GM23338 (cell line): ENCODE data around the gene YOD1. TPM values are rescaled to one million over a fixed set of nuclear protein-coding genes. Genes with fewer than 3 reads are reported as not detected.
A peak's percentile ranks its signal among the peaks of the same experiment; 100 is the strongest.

Source experiments
- ATAC-seq: fragments of 200-7000 bp; cut with Tn5 transposase; 3 replicates; pipeline ENCODE4 v1.9.1; 2020
- DNase-seq: peaks from one replicate; pipeline ENCODE4 v3.0.0-alpha.2; 2015; ENCODE audit warnings: low spot score
- H2AFZ ChIP-seq: fragments of 200-600 bp; sonication (generic); 2 replicates; pipeline ENCODE4 v1.8.0; 2016; ENCODE audit warnings: antibody characterized with exemption, mild to moderate bottlenecking, moderate library complexity
- H3F3A ChIP-seq: fragments of 200-600 bp; sonication (generic); replicated peaks from 2 replicates; pipeline ENCODE4 v1.8.0; 2017; ENCODE audit warnings: antibody characterized with exemption, mixed run types, low read depth
- H3K27ac ChIP-seq: fragments of 200-600 bp; sonication (generic); 2 replicates; pipeline ENCODE4 v1.6.1; 2016; ENCODE audit warnings: low read depth
- H3K27me3 ChIP-seq: fragments of 200-600 bp; sonication (generic); 2 replicates; pipeline ENCODE4 v1.8.0; 2016; ENCODE audit warnings: mild to moderate bottlenecking, mixed run types, moderate library complexity; ENCODE audit not compliant: insufficient read depth
- H3K36me3 ChIP-seq: fragments of 200-600 bp; sonication (generic); 2 replicates; pipeline ENCODE4 v1.8.0; 2016; ENCODE audit warnings: mild to moderate bottlenecking; ENCODE audit not compliant: insufficient read depth
- H3K4me1 ChIP-seq: fragments of 200-600 bp; sonication (generic); 2 replicates; pipeline ENCODE4 v1.8.0; 2016; ENCODE audit warnings: mild to moderate bottlenecking, moderate library complexity; ENCODE audit not compliant: insufficient read depth
- H3K4me2 ChIP-seq: fragments of 200-600 bp; sonication (generic); 2 replicates; pipeline ENCODE4 v1.7.1; 2017; ENCODE audit warnings: mixed run types
- H3K4me3 ChIP-seq: fragments of 200-600 bp; sonication (generic); 2 replicates; pipeline ENCODE4 v1.6.1; 2016; ENCODE audit warnings: mixed run types
- H3K79me2 ChIP-seq: fragments of 200-600 bp; sonication (generic); replicated peaks from 2 replicates; pipeline ENCODE4 v1.8.0; 2017; ENCODE audit warnings: mild to moderate bottlenecking; ENCODE audit not compliant: insufficient read depth
- H3K9me2 ChIP-seq: fragments of 200-600 bp; sonication (generic); 2 replicates; pipeline ENCODE4 v1.8.0; 2017; ENCODE audit not compliant: insufficient read depth
- H4K20me1 ChIP-seq: fragments of 200-600 bp; sonication (generic); replicated peaks from 2 replicates; pipeline ENCODE4 v1.8.0; 2017; ENCODE audit warnings: mild to moderate bottlenecking; ENCODE audit not compliant: insufficient read depth
- H3K27ac Mint-ChIP-seq: 2 replicates; pipeline ENCODE4 v1.8.0; 2020; ENCODE audit warnings: inconsistent platforms, mild to moderate bottlenecking, moderate library complexity, mixed read lengths
- H3K27me3 Mint-ChIP-seq: 3 replicates; pipeline ENCODE4 v1.8.0; 2022; ENCODE audit warnings: low read depth, mild to moderate bottlenecking, moderate library complexity, mixed read lengths, inconsistent platforms; ENCODE audit not compliant: insufficient read depth, poor library complexity
- H3K36me3 Mint-ChIP-seq: 3 replicates; pipeline ENCODE4 v1.8.0; 2021; ENCODE audit warnings: low read depth, mild to moderate bottlenecking, inconsistent platforms, moderate library complexity, mixed read lengths
- H3K4me1 Mint-ChIP-seq: 3 replicates; pipeline ENCODE4 v1.8.0; 2020; ENCODE audit warnings: mild to moderate bottlenecking, inconsistent platforms, mixed read lengths
- H3K4me3 Mint-ChIP-seq: 3 replicates; pipeline ENCODE4 v1.8.0; 2021; ENCODE audit warnings: moderate library complexity, mild to moderate bottlenecking, inconsistent platforms, mixed read lengths
- H3K9me3 Mint-ChIP-seq: 3 replicates; pipeline ENCODE4 v1.8.0; 2020; ENCODE audit warnings: moderate library complexity, mild to moderate bottlenecking, inconsistent platforms, mixed read lengths
- CTCF ChIP-seq, 2 experiments: fragments of 200-600 bp in 1 of 2; sonication (generic) in 1 of 2; conservative IDR thresholded peaks; 2 replicates each; pipeline versions ENCODE4 v1.5.1 to v1.6.1; 2016 to 2017; ENCODE audit warnings: antibody characterized with exemption in 2 of 2, low read depth in 2 of 2, mild to moderate bottlenecking in 2 of 2, moderate library complexity in 1 of 2
- JUNB ChIP-seq: IDR thresholded peaks from one replicate; pipeline ENCODE4 v1.6.1; 2016; ENCODE audit warnings: antibody characterized with exemption; ENCODE audit not compliant: unreplicated experiment
- ZNF331 ChIP-seq: fragments of 250-450 bp; sonication (Bioruptor Pico); IDR thresholded peaks from 2 replicates; pipeline ENCODE4 v1.5.0; 2020; ENCODE audit warnings: low read depth, mild to moderate bottlenecking, moderate library complexity
- ZNF462 ChIP-seq: fragments of 250-450 bp; sonication (Bioruptor Pico); IDR thresholded peaks from 2 replicates; pipeline ENCODE4 v1.5.0; 2020; ENCODE audit warnings: mild to moderate bottlenecking, moderate library complexity
- long read RNA-seq: library from polyadenylated mRNA; unstranded; transcript quantifications from one replicate; pipeline ENCODE4 v2.0.0, GENCODE V29; 2020; ENCODE audit not compliant: unreplicated experiment
- polyA plus RNA-seq: library from polyadenylated mRNA; unstranded; fragments of >200 nt; fragmentation: Nextera tagmentation; extraction: Ambion mirVana; gene quantifications from 2 replicates; pipeline ENCODE4 v1.2.1, GENCODE V29; 2016
- total RNA-seq: library from RNA; depleted of rRNA; stranded (reverse); fragments of >200 nt; shearing (Covaris generic); gene quantifications from 2 replicates; pipeline ENCODE4 v1.2.3, GENCODE V29; 2014; rRNA removed

The YOD1 gene
- total RNA-seq (19.7 and 21.9 TPM in 2 replicates), polyA plus RNA-seq (3.9 and 4.6 TPM in 2 replicates)
- long read RNA-seq, full-length matches to known transcripts = 1 of 2 reads
- long read RNA-seq, partial matches to known transcripts = 0 of 2 reads
- long read RNA-seq, other reads (novel, unspliced or antisense) = 1 of 2 reads

DNA sequence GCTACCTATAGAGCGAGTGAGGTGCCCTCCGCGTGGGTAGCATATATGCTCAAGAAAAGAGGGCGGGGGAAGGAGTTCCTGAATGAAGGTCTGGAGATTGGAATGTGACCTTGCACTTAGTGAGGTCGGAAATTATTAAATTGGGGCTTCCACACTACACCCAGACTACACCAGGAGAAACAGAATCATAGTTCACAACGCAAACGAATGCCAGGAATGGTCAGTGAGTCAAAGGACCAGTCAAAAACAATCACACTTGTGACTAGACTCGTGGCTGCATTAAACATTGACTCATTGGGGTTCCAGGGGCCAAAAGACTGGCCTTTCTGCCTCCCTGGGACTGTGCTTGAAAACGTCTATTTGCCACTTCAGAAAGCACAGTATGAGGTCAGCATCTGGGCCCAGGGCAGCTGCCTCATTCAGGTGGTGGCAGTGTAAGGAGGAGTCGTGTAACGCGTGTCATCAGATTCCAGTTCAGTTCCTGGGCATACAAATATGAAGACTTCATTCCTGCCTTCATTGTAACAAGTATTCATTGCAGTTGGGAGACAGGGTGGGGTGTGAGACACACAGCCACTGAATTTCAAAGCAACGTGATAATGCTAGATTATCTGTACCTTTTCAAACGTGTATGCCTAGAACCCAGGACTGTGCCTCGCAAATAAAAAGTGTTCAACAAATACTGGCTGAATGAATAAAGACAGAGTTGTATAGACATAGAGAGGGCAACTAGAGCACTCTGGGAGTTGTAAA is at the start of gene YOD1:
YOD1 (minus strand) TSS at position 18 of the 753 bp plus-strand sequence. CDS start 178 bp downstream, outside the sequence.
- peaks cover 28% of the 10 kb centered on the region for H3K36me3 Mint-ChIP-seq
- H3K4me3 Mint-ChIP-seq = peak within 1 kb of the TSS; percentile 99
- H3K27me3 Mint-ChIP-seq = peaks cover 5% of the 10 kb centered on the region
- Histone ChIP-seq H3K27ac (peak within 1 kb of the TSS; percentile 95), H3K9me2 (no peaks in the 10 kb centered on the region), H4K20me1 (peaks cover 6% of the 10 kb centered on the region; the same call in 1 of the 2 replicates), H3K4me2 (peak within 1 kb of the TSS; percentile 80), H3K79me2 (peaks cover 42% of the 10 kb centered on the region), H3K4me1 (peaks cover 16% of the 10 kb centered on the region; the same call in 1 of the 2 replicates), H3K4me3 (peak within 1 kb of the TSS; percentile 72), H3K27me3 (no peaks in the 10 kb centered on the region), H3F3A (no peaks in the 10 kb centered on the region), H3K36me3 (peaks cover 9% of the 10 kb centered on the region; the same call in 1 of the 2 replicates), H2AFZ (peak within 1 kb of the TSS; percentile 83)
- ATAC-seq (no peak), DNase-seq (peak; percentile 33)
- peaks cover 39% of the 10 kb centered on the region for H3K4me1 Mint-ChIP-seq
- peak within 1 kb of the TSS; percentile 99 for H3K27ac Mint-ChIP-seq
- H3K9me3 Mint-ChIP-seq = no peaks in the 10 kb centered on the region; the same call in 2 of the 3 replicates
- TF ChIP-seq CTCF (conservative IDR thresholded peaks at IDR 0.05; ENCODE audit: low read depth in 2 of 2) (no peak), ZNF331 (CRISPR knock-in tag) (no peak), ZNF462 (CRISPR knock-in tag) (no peak), JUNB (no peak)
